NCI-H2196 (cell line): Measurements from ENCODE around the gene ATXN7L3.
"Not testable (repeated sequence)": the region's sequence is repeated elsewhere in the genome, so short reads cannot be mapped to it uniquely, and the experiment has no call there.

ENCODE experiments used
- DNase-seq: peaks from one replicate; lab custom pipeline; 2025; ENCODE audit not compliant: unreplicated experiment; lab: John Stamatoyannopoulos, UW

Gene ATXN7L3

DNA sequence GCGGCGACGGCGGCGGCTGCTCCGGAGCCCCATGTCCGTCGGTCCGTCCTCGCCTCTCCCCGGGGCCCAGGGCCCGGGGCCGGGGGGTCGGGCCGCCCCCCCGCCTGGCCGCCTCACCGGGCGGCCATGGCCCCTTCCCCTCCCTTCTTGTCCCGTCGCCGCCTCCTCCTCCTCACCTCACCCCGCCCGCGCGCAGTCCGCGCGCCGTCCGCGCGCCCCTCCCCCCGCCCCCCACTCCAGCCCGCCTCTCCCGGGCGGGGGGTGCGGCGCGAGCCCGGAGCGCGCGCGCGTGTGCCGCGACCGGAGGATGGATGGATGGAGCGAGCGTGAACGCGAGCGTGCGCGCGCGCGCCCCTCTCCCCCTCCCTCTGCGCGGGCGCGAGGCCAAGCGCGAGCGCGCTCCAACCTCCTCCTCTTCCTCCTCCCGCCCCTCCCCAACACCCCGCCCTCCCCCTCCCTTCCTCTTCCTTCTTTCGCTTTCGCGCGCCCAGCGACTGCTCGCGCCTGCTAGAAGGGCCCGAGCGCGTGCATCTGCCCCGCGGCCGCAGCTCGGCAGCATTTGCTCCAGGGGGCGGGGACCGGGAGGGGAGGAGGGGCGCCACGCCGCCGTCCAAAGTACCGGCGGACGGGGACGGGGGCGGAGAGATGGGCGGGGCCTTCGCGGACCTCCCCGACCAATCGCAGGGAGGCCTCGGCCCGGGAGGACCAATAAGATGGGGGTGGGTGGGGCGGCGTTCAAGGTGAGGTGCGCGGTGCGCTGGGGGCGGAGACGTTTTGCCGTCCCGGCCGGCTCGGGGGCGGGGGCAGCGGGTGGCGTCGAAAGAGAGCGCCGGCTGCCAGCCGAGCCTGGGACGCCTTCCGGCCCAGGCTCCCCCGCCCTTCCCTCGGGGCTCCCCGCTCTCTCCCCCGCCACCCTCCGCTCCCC is at the start of gene ATXN7L3:
TSS of gene ATXN7L3 (minus strand) at position 332 of the 925 bp plus-strand sequence. CDS start 1,814 bp downstream, outside the sequence.
- DNase-seq, result peak; percentile 98

- DNase-seq, result no peak
Observed at GRCh38 chr17:44247876-44248736, 48.4 kb upstream of the ATXN7L3 start.

- no peak for DNase-seq
Observed at GRCh38 chr17:44247440-44247841, 47.8 kb upstream of the ATXN7L3 start.

DNA sequence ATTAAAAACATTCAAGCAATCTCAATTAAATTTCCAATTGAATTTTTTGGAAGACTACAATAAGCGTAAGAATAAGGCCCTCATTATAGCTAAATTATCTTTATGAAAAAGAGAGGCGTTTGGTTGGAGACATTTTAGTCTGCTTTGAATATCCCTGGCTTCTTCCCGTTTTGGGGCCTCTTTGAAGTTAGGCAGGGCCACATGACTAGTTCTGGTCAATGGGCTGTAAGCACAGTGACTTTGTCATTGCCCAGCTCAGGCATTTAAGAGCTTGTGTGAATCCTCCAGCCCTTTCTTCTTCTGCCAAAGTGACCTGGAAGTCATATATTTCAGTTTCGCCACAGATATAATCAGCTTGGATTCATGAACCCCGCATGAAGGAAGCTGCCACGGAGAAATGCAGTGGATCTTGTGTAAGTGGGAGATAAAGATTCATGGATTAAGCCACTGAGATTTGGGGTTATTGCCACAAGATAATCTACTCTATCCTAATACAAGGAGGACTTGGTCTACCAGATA is 41.5 kb upstream of the ATXN7L3 start:
- DNase-seq, result no peak

DNA sequence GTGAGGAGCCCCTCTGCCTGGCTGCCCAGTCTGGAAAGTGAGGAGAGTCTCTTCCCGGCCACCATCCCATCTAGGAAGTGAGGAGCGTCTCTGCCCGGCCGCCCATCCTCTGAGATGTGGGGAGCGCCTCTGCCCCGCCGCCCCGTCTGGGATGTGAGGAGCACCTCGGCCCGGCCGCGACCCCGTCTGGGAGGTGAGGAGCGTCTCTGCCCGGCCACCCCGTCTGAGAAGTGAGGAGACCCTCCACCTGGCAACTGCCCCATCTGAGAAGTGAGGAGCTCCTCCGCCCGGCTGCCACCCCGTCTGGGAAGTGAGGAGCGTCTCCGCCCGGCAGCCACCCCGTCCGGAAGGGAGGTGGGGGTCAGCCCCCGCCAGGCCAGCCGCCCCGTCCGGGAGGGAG is 38.2 kb upstream of the ATXN7L3 start:
- DNase-seq, result not testable (repeated sequence)

DNA sequence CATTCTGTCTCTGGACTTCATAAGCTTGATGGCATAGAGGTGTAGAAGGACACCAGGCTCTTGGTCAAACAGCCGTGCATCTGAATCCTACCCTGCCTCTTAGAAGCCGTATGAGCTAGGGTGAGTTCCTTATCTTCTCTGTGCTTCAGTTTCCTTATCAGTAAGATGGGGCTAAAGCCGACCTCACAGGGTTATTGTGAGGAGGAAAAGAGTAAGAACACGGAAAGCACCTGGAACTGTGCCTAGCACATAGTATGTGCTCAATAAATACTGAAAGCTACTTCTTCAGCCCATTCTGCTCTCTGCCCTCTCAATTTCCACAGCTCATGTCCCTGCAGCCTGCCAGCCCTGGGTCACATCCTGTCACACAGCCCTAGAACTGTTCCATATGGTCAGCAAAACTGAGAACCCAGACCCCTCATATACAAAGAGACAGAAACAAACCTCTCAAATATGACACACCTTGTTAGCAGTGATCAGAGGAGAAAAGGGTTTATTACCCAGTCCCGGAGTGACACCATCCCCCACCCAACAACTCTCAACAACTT is 36.8 kb upstream of the ATXN7L3 start:
- no peak for DNase-seq

GRCh38 chr17:44235583-44235936 is 35.9 kb upstream of the ATXN7L3 start:
- DNase-seq, result no peak

GRCh38 chr17:44233582-44233981 is 33.9 kb upstream of the ATXN7L3 start:
- DNase-seq, result no peak

GRCh38 chr17:44232061-44232460 is 32.4 kb upstream of the ATXN7L3 start:
- DNase-seq, result no peak

DNA sequence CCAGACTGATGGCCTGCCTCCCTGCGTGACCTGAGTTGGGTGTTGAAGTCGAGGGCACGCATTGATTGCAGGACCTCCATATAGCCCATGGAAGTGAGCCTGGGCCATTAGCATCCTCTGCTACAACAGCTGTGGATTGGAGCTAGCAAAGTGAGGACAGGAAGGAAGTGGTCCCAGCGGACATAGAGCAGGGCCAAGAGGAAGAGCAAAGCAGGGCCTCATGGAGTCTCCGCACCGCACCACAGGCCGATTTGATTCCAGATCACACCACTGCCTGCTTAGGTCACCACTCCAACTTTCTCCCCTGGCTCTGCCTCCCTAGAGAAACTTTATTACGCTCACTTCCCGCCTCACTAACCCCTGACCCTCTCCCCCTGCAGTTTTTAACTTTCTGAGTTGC is 30.5 kb upstream of the ATXN7L3 start:
- no peak for DNase-seq

DNA sequence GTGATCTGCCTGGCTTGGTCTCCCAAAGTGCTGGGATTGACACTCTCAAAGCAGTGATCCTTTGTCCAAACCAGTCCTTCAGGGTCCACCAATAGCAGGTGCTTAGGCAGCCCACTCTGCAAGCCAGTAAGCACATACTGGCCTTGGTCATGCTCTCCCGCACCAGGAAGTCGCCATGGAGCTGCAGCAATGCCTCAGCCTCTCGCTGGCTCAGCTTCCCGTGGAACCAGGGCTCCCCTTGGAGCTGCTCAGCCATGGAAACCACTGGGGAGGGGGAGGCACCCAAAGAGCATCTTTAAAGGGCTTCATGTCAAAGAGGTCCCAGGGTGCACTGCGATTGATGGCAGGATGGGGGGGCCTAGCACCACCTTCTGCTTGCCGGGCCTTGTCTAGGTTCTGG is 29.4 kb upstream of the ATXN7L3 start:
- DNase-seq, result no peak

DNA sequence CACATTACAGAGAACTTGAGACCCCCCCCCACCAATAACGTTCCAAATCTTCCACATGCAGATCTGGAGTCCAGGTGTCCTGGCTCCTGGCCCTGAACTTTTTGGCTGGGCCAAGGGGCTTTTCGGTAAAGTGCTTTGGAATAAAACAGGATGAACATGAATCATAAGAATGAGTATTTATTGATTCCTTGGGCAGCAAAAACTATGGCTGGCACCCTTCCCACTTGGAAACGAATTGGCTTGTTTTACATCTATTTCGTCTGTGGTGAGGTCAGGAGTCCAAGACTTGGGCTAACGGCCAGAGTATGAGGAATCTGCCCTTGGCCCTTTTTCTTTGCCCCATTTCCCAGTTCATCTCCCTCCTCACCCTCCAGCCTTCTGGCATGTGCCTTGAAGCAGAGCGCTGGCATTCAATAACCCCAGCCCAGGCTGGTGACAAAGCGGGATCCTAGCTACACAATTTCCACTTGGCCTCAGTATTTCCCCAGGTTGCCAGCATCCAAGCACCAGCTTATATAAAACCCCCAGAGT is 23.9 kb upstream of the ATXN7L3 start:
- peak; percentile 43 for DNase-seq

- peak; percentile 65 for DNase-seq
Observed at GRCh38 chr17:44222112-44222869, 22.6 kb upstream of the ATXN7L3 start.

GRCh38 chr17:44221862-44222111 is 22.1 kb upstream of the ATXN7L3 start:
- DNase-seq, result no peak

- DNase-seq, result peak; percentile 72
Observed at GRCh38 chr17:44221084-44221861, 21.6 kb upstream of the ATXN7L3 start.

- DNase-seq, result peak; percentile 52
Observed at GRCh38 chr17:44220213-44221083, 20.8 kb upstream of the ATXN7L3 start.

GRCh38 chr17:44219616-44220212 is 20.0 kb upstream of the ATXN7L3 start, which contains the start of gene UBTF:
TSS of gene UBTF (minus strand) at chr17:44219675. CDS start at chr17:44218229, 1,446 bp downstream.
- DNase-seq, result peak; percentile 73

- DNase-seq, result peak; percentile 79
Observed at GRCh38 chr17:44219108-44219615, 19.5 kb upstream of the ATXN7L3 start.
